GM12873 (cell line): ENCODE measurements around the gene VPS13D.

Source experiments
- TF ChIP-seq, protein P1 (sequence below): IDR thresholded peaks from 2 replicates; pipeline ENCODE4 v1.5.1; 2012; ENCODE audit warnings: low read depth, mild to moderate bottlenecking, moderate library complexity, low read length, control low read depth; ENCODE audit not compliant: insufficient read depth; ENCODE audit errors: missing control alignments

Gene VPS13D

DNA sequence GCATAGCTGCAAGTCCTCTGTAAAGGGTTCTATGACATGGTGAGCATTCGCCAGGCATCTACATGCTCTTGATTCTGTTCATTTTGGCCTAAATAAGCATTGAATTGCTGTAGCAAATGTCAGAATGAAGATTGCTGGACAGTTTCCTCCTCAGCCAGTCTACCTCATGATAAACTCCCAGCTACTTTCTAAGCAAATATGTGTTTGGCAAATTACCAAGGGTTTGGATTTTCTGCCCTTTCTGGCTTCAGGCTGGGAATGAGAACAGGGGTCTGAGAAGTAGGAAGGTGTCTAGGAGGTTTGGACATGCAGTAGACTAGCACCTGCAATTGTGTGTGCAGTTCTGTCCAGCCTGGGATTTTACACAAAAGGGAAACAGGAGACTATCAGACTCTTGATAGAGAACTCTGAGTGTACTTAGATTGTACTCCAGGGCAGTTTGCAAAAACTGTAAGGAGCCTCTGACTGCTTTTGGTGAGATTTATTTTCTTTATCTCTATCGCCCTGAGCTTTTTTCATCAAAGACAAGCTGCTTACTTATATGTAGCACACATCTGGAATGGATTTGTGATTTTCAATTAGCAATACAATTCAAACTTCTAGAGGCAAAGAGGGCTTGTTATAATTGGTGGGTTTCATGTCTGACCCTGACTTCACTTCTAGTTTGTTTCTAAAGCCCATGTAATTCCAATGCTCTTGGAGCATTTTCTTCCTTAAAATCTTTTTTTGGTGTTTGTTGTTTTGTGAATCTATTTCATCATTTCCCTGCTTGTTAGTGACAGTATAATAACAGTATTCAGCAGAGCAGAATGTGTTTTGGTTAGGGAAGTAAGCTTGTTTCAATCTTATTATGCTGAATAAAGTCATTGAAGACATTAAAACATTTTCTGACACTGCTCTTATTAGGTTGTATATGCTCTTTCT is 150.8 kb downstream of the VPS13D start:
- TF ChIP-seq, protein P1, sequence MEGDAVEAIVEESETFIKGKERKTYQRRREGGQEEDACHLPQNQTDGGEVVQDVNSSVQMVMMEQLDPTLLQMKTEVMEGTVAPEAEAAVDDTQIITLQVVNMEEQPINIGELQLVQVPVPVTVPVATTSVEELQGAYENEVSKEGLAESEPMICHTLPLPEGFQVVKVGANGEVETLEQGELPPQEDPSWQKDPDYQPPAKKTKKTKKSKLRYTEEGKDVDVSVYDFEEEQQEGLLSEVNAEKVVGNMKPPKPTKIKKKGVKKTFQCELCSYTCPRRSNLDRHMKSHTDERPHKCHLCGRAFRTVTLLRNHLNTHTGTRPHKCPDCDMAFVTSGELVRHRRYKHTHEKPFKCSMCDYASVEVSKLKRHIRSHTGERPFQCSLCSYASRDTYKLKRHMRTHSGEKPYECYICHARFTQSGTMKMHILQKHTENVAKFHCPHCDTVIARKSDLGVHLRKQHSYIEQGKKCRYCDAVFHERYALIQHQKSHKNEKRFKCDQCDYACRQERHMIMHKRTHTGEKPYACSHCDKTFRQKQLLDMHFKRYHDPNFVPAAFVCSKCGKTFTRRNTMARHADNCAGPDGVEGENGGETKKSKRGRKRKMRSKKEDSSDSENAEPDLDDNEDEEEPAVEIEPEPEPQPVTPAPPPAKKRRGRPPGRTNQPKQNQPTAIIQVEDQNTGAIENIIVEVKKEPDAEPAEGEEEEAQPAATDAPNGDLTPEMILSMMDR, result no peak

DNA sequence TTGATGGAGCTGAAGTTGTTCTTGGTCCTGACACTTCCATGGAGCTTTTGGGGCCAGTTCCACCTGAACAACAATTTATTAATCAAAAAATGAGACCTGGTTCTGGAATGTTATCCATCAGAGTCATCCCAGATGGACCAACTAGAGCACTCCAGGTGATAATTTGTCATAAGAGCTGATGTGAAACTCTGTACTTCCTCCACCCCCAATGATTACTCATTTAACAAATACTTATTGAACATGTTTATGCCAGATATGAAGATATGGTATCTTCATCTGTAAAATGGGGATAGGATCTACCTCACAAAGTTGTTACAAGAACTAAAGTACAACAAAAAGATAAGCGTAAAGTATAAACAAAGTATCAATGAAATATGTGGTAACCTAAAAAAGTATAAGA is 153.2 kb downstream of the VPS13D start:
- TF ChIP-seq, protein P1, result no peak

DNA sequence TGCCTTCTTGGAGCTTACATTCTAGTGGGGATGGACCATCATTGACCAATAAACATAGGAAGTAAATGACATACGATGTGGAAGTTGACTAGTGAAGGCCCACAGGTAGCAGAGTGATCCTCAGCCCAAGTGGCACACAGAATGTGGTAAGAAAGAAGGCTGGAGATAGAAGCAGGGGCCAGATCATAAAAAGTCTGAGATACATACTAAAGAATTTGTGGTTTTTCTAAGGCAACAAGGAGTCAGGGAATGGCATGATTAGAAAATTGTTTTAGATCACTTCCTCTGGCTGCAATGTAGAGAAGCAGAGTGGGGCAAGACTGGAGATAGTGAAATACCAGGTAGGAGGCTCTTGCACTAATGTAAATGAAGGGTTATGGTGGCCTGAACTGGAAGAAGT is 154.0 kb downstream of the VPS13D start:
- TF ChIP-seq, protein P1, result no peak

DNA sequence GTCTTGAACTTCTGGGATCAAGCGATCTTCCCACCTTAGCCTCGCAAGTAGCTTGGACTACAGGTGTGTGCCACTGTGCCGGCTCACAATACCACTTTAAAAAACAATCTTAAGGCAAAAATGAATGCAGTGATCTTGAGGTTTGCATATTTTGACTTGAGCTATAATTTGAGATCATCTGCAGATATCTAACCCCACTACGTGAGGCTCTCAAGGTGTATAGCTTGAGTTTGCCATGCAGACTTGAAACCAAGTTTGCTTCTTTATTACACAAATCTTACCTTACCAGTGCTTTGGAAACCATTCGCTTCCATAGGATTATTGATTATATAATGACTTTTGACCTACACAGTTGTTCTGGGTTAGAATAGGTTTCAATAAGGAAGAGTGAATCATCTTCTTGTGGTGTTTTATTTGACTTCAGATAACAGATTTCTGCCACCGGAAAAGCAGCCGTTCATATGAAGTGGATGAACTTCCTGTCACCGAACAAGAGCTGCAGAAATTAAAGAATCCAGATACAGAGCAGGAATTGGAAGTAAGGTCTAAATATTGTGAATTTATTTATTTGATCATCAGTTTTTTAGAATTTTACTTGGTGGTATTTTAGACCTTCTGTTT is 155.1 kb downstream of the VPS13D start:
- TF ChIP-seq, protein P1, result no peak

DNA sequence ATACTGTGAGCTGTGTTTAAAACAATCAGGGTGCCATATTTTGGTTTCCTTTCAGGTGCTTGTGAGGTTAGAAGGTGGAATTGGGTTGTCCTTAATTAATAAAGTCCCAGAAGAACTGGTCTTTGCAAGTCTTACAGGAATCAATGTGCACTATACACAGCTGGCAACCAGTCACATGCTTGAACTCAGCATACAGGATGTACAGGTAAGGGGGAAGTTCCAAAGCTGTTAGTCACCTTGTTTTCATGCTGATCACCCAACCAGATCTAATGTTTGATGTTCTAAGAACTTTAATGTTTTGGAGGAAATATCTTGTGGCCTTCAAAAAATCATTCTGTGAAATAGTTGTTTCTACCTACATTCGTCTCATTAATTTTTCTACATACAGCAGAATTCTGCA is 156.3 kb downstream of the VPS13D start:
- TF ChIP-seq, protein P1, result no peak

DNA sequence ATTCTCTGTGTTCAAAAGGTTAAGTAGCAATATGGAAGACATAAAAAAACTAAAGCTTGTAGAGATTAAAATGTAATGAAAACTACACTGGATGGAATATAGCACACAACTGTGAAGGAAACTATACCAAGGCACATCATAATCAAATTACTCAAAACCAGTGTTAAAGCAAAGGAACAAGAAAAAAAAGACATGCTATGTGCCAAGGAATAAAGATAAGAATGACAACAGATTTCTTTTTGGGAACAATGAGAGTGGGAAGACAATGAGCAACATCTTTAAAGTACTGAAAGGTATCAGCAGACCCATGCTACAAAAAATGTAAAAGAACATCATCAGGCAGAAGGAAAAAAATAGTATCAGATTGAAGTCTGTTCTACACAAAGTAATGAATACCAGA is 157.8 kb downstream of the VPS13D start:
- TF ChIP-seq, protein P1, result no peak

DNA sequence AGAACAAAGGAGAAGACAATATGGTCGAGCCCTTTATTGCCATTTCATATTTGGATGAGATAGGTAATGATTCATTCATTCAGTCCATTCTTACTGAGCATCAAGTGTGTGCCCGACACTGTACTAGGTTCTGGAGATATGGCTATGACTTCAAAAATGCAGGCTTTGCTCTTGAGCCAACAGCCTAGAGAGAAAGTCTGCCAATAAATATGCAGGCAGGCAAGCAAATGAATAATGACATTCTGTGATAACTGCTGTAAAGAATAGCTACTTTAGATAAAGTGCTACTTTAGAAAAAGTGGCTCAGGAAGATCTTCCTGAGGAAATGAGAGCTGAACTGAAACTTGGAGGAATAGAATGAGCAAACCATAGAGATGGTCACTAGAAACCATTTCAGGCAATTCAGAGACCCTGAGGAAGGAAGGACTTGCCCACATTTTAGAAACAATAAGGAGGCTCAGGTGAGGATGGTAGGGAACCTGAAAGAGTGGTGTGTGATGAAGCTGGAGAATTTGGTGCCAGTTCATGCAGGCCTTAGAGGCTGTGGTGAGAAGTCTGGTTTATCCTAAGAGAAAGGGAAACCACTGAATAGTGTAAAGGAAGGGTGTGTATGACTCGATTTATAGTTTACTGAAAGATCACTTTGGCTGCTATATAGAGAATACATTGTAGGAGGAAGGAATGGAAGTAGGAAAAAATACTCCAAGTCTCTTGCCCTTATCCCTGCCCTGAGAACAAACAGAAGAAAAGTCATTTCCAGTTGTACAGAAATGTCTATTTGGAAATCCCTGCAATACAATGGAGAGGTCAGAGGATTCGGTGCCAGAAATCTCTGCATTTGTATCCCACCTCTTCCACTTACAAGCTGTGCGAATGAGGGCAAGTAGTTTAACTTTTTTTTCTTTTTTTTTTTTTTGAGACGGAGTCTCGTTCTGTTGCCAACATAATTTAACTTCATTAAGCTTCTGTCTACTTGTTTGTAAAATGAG is 167.9 kb downstream of the VPS13D start:
- TF ChIP-seq, protein P1, result no peak
